ENCODE measurements around the gene CTNNA2.
A peak's percentile ranks its signal among the peaks of the same experiment; 100 is the strongest.

The CTNNA2 gene

DNA sequence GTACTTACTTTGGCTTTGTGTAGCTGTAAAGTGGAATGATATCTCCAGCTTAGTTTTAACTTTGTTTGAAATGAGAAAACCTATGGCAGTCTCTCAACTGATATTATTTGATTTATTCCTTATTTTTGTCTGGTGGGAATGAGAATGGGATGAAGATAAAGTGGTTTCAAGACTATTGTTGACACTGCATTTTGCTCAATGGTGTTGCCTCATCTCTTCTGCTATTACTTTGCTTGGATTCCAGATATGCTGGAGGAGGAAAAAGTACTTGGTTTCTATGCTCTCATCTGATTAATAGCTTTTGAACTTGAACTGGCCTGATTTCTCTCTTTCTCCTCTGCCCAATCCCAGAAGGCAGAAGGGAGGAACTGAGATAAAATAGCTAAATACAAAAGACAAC is 198.2 kb downstream of the CTNNA2 start:
- TF ChIP-seq, protein P1, sequence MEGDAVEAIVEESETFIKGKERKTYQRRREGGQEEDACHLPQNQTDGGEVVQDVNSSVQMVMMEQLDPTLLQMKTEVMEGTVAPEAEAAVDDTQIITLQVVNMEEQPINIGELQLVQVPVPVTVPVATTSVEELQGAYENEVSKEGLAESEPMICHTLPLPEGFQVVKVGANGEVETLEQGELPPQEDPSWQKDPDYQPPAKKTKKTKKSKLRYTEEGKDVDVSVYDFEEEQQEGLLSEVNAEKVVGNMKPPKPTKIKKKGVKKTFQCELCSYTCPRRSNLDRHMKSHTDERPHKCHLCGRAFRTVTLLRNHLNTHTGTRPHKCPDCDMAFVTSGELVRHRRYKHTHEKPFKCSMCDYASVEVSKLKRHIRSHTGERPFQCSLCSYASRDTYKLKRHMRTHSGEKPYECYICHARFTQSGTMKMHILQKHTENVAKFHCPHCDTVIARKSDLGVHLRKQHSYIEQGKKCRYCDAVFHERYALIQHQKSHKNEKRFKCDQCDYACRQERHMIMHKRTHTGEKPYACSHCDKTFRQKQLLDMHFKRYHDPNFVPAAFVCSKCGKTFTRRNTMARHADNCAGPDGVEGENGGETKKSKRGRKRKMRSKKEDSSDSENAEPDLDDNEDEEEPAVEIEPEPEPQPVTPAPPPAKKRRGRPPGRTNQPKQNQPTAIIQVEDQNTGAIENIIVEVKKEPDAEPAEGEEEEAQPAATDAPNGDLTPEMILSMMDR (IDR thresholded peaks at IDR 0.05; ENCODE audit: control insufficient read depth, insufficient read depth, low read depth, low read length, missing control alignments): no peak
- DNase-seq (ENCODE audit: low read depth): no peak

DNA sequence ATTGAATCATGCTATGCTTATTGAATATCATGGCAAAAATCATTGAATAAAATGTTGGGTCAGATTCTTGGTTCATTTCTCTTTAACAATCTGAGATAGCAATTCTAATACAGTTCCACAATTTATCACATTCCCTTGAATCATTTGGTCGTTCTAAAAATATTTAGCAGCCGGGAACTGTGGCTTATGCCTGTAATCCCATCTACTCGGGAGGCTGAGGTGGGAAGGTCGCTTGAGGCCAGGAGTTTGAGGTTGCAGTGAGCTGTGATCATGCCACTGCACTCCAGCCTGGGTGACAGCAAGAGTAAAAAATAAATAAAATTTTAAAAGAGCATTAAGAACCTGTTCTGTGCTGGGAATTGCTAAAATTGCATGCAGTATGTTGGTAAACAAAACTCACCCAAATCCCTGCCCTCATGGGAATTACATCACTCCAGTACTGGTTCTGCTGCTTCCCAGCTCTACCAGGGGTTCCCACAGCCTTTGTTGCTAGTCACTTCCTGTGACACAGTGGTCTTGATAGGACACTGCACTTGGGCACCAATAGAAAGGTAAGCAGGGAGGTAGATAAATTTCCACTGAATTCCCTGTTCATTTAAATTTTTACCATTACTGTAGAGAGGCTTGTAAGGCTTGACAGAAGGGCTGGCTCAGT is 200.4 kb downstream of the CTNNA2 start:
- DNase-seq (ENCODE audit: low read depth): no peak
- TF ChIP-seq, protein P1 (IDR thresholded peaks at IDR 0.05; ENCODE audit: control insufficient read depth, insufficient read depth, low read depth, low read length, missing control alignments): no peak
- no peak overlapping the region for H3K4me3 ChIP-seq (ENCODE audit: control insufficient read depth, low read depth, low read length)

More for the DNA sequence above, 198.2 kb downstream of the CTNNA2 start:
- H3K4me3 ChIP-seq (ENCODE audit: control insufficient read depth, low read depth, low read length): no peak overlapping the region

DNA sequence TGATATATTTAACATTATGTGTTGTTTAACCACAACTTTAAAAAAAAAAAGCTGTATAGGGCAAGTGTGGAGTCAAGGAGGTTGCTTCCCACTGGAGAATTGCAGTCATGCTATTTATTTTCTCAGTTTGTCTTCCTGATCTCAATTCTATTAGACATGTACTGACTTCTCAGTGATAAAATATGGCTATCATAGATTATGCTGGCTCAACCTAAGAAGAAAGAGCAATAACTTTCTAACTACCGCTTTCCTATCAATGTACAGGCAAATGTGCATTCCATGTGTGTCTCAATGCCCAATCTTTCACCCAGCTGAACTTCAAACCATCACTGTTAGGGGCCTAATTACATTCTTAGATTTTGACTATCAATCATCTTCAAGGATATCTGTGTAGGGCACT is 201.4 kb downstream of the CTNNA2 start:
- TF ChIP-seq, protein P1 (IDR thresholded peaks at IDR 0.05; ENCODE audit: control insufficient read depth, insufficient read depth, low read depth, low read length, missing control alignments): no peak
- no peak for DNase-seq (ENCODE audit: low read depth)
- H3K4me3 ChIP-seq (ENCODE audit: control insufficient read depth, low read depth, low read length): no peak overlapping the region

DNA sequence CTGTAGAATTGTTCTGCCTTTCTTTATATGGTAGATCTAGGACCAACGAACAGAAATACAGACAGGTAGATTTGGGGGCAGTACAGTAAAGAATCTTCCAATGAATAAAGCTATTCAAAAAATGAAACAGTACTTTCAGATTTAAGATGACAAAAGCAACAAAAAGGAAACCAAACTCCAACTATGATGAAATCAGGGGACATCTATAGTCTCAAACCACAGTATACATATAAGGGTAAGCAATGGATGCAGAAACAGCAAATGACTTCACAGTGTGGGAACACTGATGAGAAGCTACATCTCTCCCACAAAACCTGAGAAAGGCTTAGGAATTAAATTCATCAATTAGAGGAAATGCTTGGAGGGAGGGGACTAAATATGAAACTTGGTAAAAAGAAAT is 202.5 kb downstream of the CTNNA2 start:
- H3K4me3 ChIP-seq (ENCODE audit: control insufficient read depth, low read depth, low read length): no peak overlapping the region
- no peak for DNase-seq (ENCODE audit: low read depth)
- TF ChIP-seq, protein P1 (IDR thresholded peaks at IDR 0.05; ENCODE audit: control insufficient read depth, insufficient read depth, low read depth, low read length, missing control alignments): no peak

DNA sequence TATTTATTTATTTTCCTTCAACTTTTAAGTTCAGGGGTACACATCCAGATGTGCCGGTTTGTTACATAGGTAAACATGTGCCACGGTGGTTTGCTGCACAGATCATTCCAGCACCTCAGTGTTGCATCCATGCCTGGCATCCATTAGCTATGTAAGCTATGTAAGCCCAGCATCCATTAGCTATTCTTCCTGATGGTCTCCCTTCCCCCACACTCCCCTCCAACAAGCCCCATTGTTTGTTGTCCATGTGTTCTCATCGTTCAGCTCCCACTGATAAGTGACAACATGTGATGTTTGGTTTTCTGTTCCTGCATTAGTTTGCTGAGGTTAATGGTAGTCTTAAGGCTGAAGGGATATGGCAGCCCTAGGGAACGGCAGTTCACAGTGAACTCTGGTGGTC is 203.4 kb downstream of the CTNNA2 start:
- no peak overlapping the region for H3K4me3 ChIP-seq (ENCODE audit: control insufficient read depth, low read depth, low read length)
- DNase-seq (ENCODE audit: low read depth): no peak
- TF ChIP-seq, protein P1 (IDR thresholded peaks at IDR 0.05; ENCODE audit: control insufficient read depth, insufficient read depth, low read depth, low read length, missing control alignments): no peak

DNA sequence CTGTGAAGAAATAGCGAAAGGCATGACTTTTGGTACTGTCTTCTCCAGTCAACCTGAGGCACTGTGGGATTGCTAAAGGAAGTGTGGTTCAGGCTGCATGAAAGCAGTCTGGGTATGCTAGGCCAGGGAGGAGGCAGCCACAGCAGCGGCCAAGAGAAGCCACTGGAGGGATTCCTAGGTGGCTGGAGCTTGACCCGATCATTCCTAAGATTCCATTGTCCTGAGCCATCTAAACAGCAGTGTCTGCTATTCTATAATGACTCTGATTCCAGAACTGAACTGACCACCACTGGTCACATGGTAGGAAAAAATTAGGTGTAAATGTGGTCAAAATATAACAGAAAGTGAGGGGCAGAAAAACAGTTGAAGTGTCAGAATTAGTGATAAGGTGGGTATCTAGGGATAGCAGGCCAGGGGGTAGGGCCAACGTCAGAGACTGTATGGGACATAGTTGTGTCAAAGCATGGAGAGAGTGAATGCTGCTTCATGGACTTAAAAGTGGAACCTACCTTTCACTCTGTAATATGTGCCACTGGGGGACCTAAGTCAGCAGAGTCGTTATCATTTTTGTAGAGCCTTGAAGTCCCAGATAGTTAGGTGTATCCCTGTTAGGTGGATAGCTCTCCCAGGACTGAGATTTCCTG is 204.6 kb downstream of the CTNNA2 start:
- DNase-seq (ENCODE audit: low read depth): peak; percentile 3
- no peak overlapping the region for H3K4me3 ChIP-seq (ENCODE audit: control insufficient read depth, low read depth, low read length)

More for the DNA sequence above, 204.6 kb downstream of the CTNNA2 start:
- TF ChIP-seq, protein P1 (IDR thresholded peaks at IDR 0.05; ENCODE audit: control insufficient read depth, insufficient read depth, low read depth, low read length, missing control alignments): no peak
